ENCODE results near the gene PDP2.

DNA sequence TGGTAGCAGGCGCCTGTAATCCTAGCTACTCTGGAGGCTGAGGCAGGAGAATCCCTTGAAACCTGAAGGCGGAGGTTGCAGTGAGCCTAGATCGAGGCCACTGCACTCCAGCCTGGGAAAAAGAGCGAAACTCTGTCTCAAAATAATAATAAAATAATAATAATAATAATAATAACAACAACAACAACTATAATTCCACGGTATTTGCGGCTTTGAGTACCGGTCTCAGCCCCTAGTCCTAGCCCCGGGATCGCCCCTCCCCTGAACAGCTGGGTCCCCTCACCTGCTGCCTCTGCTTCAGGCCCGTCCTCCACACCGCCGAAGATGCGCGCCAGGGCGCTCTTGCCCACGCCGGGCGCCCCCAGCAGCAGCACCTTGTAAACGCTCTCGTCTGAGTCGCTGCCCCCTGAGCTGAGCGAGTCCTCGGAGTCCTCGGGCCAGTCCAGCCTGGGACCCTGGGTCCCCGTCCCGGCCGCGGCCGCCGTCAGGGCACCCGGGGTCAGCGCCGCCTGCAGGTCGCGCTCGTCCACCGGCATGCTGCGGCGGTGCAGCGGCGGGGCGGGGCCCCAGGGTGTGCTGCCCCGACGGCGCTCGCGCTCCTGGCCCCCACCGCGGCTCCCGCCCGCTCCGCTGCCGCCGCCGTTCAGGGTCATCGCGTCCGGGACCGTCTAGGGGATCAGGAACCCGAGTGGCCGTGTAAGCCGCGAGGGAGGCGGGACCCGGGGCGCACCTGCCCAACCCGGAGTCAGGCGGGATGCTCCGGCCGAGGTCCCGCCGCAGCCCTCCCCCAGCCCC is 44.4 kb downstream of the PDP2 start:
- TF ChIP-seq, protein P1, sequence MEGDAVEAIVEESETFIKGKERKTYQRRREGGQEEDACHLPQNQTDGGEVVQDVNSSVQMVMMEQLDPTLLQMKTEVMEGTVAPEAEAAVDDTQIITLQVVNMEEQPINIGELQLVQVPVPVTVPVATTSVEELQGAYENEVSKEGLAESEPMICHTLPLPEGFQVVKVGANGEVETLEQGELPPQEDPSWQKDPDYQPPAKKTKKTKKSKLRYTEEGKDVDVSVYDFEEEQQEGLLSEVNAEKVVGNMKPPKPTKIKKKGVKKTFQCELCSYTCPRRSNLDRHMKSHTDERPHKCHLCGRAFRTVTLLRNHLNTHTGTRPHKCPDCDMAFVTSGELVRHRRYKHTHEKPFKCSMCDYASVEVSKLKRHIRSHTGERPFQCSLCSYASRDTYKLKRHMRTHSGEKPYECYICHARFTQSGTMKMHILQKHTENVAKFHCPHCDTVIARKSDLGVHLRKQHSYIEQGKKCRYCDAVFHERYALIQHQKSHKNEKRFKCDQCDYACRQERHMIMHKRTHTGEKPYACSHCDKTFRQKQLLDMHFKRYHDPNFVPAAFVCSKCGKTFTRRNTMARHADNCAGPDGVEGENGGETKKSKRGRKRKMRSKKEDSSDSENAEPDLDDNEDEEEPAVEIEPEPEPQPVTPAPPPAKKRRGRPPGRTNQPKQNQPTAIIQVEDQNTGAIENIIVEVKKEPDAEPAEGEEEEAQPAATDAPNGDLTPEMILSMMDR (IDR thresholded peaks at IDR 0.05; ENCODE audit: borderline replicate concordance, extremely low read depth, low read length, poor library complexity, severe bottlenecking), result no peak
- TF ChIP-seq EZH2 (IDR thresholded peaks at IDR 0.05; ENCODE audit: borderline replicate concordance, low read depth, low read length, severe bottlenecking), result no peak
